EL (cell line): ENCODE measurements around the gene POLR2L.

Source experiments
- DNase-seq: peaks from one replicate; pipeline ENCODE4 v3.0.0-alpha.2; 2016

The POLR2L gene

GRCh38 chr11:824942-825341, 17.4 kb downstream of the POLR2L start:
- no peak for DNase-seq

GRCh38 chr11:824292-824880, 17.9 kb downstream of the POLR2L start:
- DNase-seq: no peak

DNA sequence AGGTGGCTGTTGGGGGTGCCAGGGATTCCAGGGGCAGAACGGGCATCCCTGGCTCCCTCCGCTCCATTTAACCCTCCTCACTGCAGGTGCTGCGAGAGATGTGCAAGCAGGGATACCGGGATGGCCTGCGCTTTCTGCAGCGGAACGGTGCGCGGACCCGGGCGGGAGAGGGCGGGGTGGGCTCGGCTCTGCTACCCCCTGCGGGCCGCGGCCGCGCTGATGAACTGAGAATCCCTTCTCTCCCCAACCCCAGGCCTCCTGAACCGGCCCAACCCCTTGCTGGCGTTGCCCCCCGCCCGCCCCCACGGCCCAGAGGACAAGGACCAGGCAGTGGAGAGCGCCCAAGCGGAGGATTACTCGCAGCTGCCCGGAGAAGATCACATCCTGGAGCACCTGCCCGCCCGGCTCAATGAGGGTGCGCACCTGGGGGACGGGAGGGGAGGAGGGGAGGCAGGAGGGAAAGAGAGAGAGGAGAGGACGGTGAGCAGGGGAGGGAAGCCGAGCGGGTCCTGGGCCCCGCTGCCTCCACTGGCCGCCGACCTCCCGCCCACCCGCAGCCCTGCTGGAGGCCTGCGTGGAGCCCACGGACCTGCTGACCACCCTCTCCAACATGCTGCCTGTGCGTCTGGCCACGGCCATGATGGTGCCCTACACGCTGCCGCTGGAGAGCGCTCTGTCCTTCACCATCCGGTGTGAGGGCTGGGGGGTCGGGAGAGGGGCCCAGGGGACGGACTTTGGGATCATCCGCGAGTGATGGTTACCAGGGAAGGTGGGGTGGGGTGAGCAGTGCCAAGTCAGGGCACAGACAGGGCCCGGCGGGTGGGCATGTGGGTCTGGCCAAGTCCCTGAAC, 18.7 kb downstream of the POLR2L start:
- no peak for DNase-seq

GRCh38 chr11:821512-822371, 20.6 kb downstream of the POLR2L start:
- DNase-seq: no peak

- peak; percentile 81 for DNase-seq
Observed at GRCh38 chr11:820655-821511, 21.4 kb downstream of the POLR2L start.

DNA sequence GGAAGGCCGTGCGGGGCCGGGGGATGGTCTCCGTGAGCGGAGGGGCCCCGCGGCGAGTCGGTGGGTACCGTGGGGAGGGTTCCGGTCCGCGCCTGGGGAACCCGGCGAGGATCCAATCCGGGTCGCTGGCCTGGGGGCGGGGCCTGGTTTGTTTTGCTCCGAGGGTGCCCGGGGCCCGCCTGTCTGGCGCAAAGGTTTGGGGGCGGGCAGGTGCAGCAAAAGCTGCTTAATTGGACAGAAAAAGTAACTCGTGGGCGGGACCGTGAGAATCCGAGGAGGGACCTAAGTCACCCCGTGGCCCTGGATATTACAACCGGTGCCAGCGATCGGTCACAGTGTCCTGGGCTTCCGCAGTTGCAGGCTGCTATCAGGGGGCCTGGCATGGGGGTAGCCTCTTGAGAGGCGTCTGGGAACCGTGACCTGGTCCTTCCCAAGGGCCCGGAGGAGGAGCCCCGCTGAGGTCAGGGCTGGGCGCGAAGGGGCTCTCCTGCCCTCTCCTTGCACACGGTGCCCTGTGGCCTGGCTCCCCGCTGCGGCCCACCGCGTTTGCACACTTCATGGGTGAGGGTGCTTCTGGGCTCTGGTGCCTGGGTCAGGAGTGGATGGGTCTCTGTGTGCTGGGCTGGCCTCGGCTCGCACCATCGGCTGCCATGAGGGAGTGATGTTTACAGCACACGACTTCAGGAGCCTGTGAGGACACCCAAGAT, 22.2 kb downstream of the POLR2L start:
- peak; percentile 84 for DNase-seq

GRCh38 chr11:819129-819931, 23.0 kb downstream of the POLR2L start:
- peak; percentile 89 for DNase-seq

DNA sequence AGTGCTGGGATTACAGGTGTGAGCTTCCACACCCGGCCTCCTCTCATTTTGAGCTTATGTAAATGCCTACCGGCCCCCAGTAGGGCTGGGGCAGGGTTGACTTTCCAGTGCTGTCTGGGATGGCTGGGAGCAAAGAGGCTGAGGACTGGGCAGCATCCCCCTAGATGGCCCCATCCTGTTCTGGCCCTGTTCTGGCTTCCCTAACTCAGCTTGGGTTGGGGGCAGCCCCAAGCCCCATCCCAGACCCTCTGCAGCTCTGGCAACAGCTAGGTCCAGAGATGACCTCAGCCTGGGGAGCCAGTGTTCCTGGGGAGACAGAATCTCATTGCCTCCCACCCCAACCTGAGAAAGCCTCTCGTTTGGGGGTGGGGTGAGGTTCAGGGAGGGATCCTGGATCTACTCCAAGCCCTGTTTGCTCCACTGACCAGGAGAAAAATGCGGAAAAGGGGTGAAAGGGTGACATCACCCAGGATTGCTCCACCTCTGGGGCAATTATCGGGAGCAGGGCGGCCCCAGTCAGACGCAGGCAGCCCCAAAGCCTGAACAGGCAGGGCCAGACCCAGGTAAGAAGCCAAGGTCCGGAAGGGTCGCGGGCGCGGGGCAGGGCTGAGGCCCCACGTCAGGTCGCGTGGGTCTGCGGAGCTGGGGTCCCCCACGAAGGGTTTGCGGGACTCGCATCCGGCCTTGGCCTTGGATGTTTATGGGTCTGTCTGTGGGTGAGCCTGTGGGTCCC, 23.8 kb downstream of the POLR2L start, which contains the start of gene PNPLA2:
TSS of gene PNPLA2 (plus strand) at position 519 of the 733 bp plus-strand sequence. CDS start 805 bp downstream, outside the sequence.
- DNase-seq: peak; percentile 79

DNA sequence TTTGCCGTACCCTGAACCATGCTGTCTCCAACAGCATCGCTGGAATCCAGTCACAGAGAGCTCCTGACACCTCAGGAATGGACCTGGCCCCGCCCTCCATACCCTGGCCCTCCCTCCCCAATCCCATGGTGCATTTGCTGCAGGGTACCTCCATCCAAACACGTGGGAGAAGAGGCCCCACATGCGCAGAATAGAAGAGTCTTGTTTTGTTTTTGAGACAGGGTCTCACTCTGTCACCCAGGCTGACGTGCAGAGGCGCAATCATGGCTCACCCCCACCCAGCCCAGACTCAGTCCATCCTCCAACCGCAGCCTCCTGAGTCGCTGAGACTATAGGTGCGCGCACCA, 25.9 kb downstream of the POLR2L start:
- DNase-seq: no peak

DNA sequence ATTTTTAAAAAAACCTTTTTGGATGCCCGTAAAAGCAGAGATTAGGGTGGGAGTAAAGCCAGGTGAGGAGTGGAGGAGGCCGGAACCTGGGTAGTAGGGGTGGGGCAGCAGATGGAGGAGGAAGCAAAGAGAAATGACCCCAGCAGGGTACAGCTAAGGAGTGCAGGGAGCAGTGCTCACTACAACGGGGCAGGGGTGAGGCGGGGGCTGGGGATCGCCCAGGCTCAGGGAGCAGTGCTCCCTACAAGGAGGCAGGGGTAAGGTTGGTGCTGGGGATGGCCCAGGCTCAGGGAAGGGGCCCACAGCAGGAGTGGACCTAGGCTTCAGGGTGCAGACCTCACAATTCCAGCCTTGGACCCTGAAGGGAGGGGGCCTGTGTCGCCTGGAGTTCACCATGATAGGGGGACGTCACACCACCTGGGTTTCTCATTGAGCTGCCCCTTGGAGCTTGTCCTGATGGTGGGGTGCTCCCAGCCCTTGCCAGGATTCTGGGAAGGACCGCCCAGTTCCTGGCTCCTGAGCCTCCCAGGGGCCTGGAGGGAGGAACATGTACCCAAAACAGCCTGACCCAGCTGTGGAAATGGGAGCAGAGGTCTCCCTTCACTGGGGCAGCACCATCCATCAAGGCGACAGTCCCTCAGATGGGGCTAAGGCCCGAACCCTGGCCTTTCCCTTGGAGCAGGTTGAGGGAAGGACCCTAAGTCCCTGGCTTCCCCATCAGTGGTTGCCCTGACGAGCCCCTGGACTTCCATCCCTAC, 26.5 kb downstream of the POLR2L start:
- DNase-seq: no peak

- no peak for DNase-seq
Observed at GRCh38 chr11:813456-814096, 28.8 kb downstream of the POLR2L start.

DNA sequence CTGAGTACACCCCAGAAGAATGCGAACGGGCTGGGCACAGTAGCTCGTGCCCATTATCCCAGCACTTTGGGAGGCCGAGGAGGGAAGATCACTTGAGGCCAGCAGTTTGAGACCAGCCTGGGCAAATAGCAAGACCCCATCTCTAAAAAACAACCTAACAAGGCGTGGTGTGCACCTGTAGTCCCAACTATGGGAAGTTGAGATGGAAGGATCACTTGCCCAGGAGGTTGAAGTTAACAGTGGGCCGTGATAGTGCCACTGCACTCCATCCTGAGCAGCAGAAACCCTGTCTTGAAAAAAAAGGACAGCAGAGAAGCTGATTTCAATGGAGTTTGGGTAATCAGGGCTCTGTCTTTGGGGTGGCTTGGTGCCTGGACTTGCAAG, 29.3 kb downstream of the POLR2L start:
- DNase-seq: no peak

GRCh38 chr11:812390-812789, 29.9 kb downstream of the POLR2L start:
- DNase-seq: no peak

DNA sequence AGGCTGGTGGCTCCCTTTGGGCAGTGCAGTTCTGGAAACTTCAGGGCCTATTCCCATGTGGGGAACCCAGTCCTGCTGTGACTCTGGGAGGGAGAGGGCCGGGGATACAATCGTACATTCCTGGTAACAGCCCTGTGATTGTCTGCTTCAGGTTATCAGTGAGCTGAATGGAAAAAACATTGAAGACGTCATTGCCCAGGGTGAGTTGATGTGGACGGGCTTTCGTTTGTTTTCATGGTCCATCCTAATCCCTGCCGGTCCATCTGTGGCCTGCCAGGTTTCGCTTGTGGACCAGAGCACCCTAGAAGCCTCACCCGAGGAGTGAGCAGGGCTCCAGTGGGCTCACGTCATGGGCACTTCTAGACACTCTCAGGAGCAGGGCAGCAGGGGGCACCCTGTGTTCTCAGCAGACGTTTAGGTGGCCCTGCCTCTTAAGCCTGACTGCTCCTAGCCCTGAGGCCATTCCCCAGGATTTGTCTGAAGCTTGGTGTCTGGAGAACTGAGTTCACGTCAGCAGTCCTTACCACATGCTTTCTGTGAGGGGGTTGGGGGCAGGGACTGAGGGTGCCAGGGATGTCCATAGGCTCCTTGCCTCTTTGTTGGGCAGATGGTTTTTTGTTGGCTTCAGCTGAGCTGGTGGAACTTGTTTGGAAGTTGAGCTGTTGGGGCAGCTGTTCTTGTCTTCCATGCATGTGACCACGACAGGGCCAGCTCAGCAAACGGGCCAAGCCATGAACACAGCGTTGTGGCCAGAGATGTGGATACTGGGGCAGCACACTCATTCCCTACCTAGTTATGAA, 30.7 kb downstream of the POLR2L start:
- DNase-seq: peak; percentile 42

- no peak for DNase-seq
Observed at GRCh38 chr11:810040-810567, 32.2 kb downstream of the POLR2L start.

- DNase-seq: peak; percentile 97
Observed at GRCh38 chr11:809287-810039, 32.9 kb downstream of the POLR2L start, which contains the start of gene RPLP2. Gene RPLP2, plus strand, starts transcription at chr11:809967. Its CDS starts 268 bp downstream, at chr11:810235.
